Measurements from ENCODE around the gene ITPR2.
"Not testable (repeated sequence)": the region's sequence is repeated elsewhere in the genome, so short reads cannot be mapped to it uniquely, and the experiment has no call there.

ITPR2 gene

GRCh38 chr12:26734510-26735248 lies 98.3 kb downstream of the ITPR2 start:
- no peak for DNase-seq (ENCODE audit: low read depth in 2 of 3, low spot score in 2 of 3)

- no peak for DNase-seq (ENCODE audit: low read depth in 2 of 3, low spot score in 2 of 3)
These were observed 100.7 kb downstream of the ITPR2 start for GRCh38 chr12:26732005-26732908.

- DNase-seq (ENCODE audit: low read depth in 2 of 3, low spot score in 2 of 3), result no peak
These were observed 102.3 kb downstream of the ITPR2 start for GRCh38 chr12:26730481-26731350.

- not testable (repeated sequence) for DNase-seq (ENCODE audit: low read depth in 2 of 3, low spot score in 2 of 3)
These were observed 103.8 kb downstream of the ITPR2 start for GRCh38 chr12:26729137-26729671.

- DNase-seq (ENCODE audit: low read depth in 2 of 3, low spot score in 2 of 3), result no peak
These were observed 104.6 kb downstream of the ITPR2 start for GRCh38 chr12:26728205-26729050.

GRCh38 chr12:26727482-26728204 lies 105.4 kb downstream of the ITPR2 start:
- no peak for DNase-seq (ENCODE audit: low read depth in 2 of 3, low spot score in 2 of 3)

GRCh38 chr12:26726956-26727355 lies 106.0 kb downstream of the ITPR2 start:
- DNase-seq (ENCODE audit: low read depth in 2 of 3, low spot score in 2 of 3), result no peak

GRCh38 chr12:26725276-26725916 lies 107.6 kb downstream of the ITPR2 start:
- no peak for DNase-seq (ENCODE audit: low read depth in 2 of 3, low spot score in 2 of 3)

GRCh38 chr12:26724309-26724702 lies 108.7 kb downstream of the ITPR2 start:
- no peak for DNase-seq (ENCODE audit: low read depth in 2 of 3, low spot score in 2 of 3)

GRCh38 chr12:26723379-26724308 lies 109.3 kb downstream of the ITPR2 start:
- no peak for DNase-seq (ENCODE audit: low read depth in 2 of 3, low spot score in 2 of 3)

- no peak for DNase-seq (ENCODE audit: low read depth in 2 of 3, low spot score in 2 of 3)
These were observed 111.2 kb downstream of the ITPR2 start for GRCh38 chr12:26721800-26722199.

GRCh38 chr12:26719852-26720251 lies 113.1 kb downstream of the ITPR2 start:
- no peak for DNase-seq (ENCODE audit: low read depth in 2 of 3, low spot score in 2 of 3)

GRCh38 chr12:26717757-26718156 lies 115.2 kb downstream of the ITPR2 start:
- DNase-seq (ENCODE audit: low read depth in 2 of 3, low spot score in 2 of 3), result no peak

GRCh38 chr12:26715232-26715631 lies 117.8 kb downstream of the ITPR2 start:
- DNase-seq (ENCODE audit: low read depth in 2 of 3, low spot score in 2 of 3), result no peak

GRCh38 chr12:26713885-26714383 lies 119.1 kb downstream of the ITPR2 start:
- no peak for DNase-seq (ENCODE audit: low read depth in 2 of 3, low spot score in 2 of 3)

GRCh38 chr12:26712892-26713291 lies 120.1 kb downstream of the ITPR2 start:
- no peak for DNase-seq (ENCODE audit: low read depth in 2 of 3, low spot score in 2 of 3)

GRCh38 chr12:26711569-26711968 lies 121.4 kb downstream of the ITPR2 start:
- no peak for DNase-seq (ENCODE audit: low read depth in 2 of 3, low spot score in 2 of 3)

- no peak for DNase-seq (ENCODE audit: low read depth in 2 of 3, low spot score in 2 of 3)
These were observed 121.9 kb downstream of the ITPR2 start for GRCh38 chr12:26711072-26711471.
